OCI-LY1 (cell line): ENCODE measurements around the gene RPLP2.

Experiments used
- H2AFZ ChIP-seq: fragments of 200-600 bp; sonication (generic), shearing (Covaris generic); 2 replicates; pipeline ENCODE4 v1.6.0; 2014; ENCODE audit warnings: antibody characterized with exemption, mild to moderate bottlenecking, low read length
- H3F3A ChIP-seq: fragments of 200-600 bp; sonication (generic), shearing (Covaris generic); 2 replicates; pipeline ENCODE4 v1.6.0; 2014; ENCODE audit warnings: mild to moderate bottlenecking, antibody characterized with exemption, low read length, moderate library complexity; ENCODE audit not compliant: insufficient read depth
- H3K27ac ChIP-seq: fragments of 200-600 bp; sonication (generic); 2 replicates; pipeline ENCODE4 v1.5.1; 2014; ENCODE audit warnings: low read length, mixed run types, mild to moderate bottlenecking, low read depth; ENCODE audit not compliant: poor library complexity, severe bottlenecking
- H3K27me3 ChIP-seq: fragments of 200-600 bp; sonication (generic); 2 replicates; pipeline ENCODE4 v1.6.0; 2014; ENCODE audit warnings: antibody characterized with exemption, mild to moderate bottlenecking, low read length, moderate library complexity; ENCODE audit not compliant: insufficient read depth
- H3K36me3 ChIP-seq: fragments of 200-600 bp; sonication (generic); 2 replicates; pipeline ENCODE4 v1.6.1; 2014; ENCODE audit warnings: mild to moderate bottlenecking, antibody characterized with exemption, low read length, moderate library complexity, mixed read lengths; ENCODE audit not compliant: insufficient read depth
- H3K4me1 ChIP-seq: fragments of 200-600 bp; sonication (generic); 2 replicates; pipeline ENCODE4 v1.5.1; 2014; ENCODE audit warnings: mild to moderate bottlenecking, low read length, moderate library complexity; ENCODE audit not compliant: insufficient read depth, severe bottlenecking
- H3K4me2 ChIP-seq: fragments of 200-600 bp; sonication (generic), shearing (Covaris generic); 2 replicates; pipeline ENCODE4 v1.6.1; 2014; ENCODE audit warnings: low read length
- H3K4me3 ChIP-seq: fragments of 200-600 bp; sonication (generic); 2 replicates; pipeline ENCODE4 v1.5.1; 2014; ENCODE audit warnings: low read length, low read depth, mild to moderate bottlenecking, mixed read lengths; ENCODE audit not compliant: poor library complexity, severe bottlenecking
- H3K79me2 ChIP-seq: fragments of 200-600 bp; shearing (Covaris generic); 2 replicates; pipeline ENCODE4 v1.6.1; 2016; ENCODE audit warnings: mixed run types, low read length, mixed read lengths; ENCODE audit not compliant: insufficient read depth
- H3K9ac ChIP-seq: fragments of 200-600 bp; sonication (generic), shearing (Covaris generic); 2 replicates; pipeline ENCODE4 v1.6.1; 2014; ENCODE audit warnings: mild to moderate bottlenecking, low read length, mixed read lengths
- H3K9me2 ChIP-seq: fragments of 200-600 bp; sonication (generic), shearing (Covaris generic); 2 replicates; pipeline ENCODE4 v1.6.1; 2014; ENCODE audit warnings: low read depth, mild to moderate bottlenecking, low read length, mixed read lengths
- H3K9me3 ChIP-seq: fragments of 200-600 bp; shearing (Covaris generic); 2 replicates; pipeline ENCODE4 v1.6.1; 2014; ENCODE audit warnings: low read length, mixed read lengths
- H4K20me1 ChIP-seq: fragments of 200-600 bp; sonication (generic), shearing (Covaris generic); 2 replicates; pipeline ENCODE4 v1.6.0; 2016; ENCODE audit warnings: mild to moderate bottlenecking, low read length; ENCODE audit not compliant: insufficient read depth
- EZH2 ChIP-seq: fragments of 200-600 bp; sonication (generic), shearing (Covaris generic); IDR thresholded peaks from 2 replicates; pipeline ENCODE4 v1.8.0; 2017; ENCODE audit warnings: borderline replicate concordance, mixed run types, mild to moderate bottlenecking, antibody characterized with exemption, low read length, moderate library complexity, mixed read lengths
- TF ChIP-seq, protein P1 (sequence below): fragments of 200-600 bp; sonication (generic), shearing (Covaris generic); IDR thresholded peaks from 2 replicates; pipeline ENCODE4 v1.5.1; 2017; ENCODE audit warnings: mild to moderate bottlenecking, antibody characterized with exemption, low read length, moderate library complexity, mixed read lengths

RPLP2 gene

DNA sequence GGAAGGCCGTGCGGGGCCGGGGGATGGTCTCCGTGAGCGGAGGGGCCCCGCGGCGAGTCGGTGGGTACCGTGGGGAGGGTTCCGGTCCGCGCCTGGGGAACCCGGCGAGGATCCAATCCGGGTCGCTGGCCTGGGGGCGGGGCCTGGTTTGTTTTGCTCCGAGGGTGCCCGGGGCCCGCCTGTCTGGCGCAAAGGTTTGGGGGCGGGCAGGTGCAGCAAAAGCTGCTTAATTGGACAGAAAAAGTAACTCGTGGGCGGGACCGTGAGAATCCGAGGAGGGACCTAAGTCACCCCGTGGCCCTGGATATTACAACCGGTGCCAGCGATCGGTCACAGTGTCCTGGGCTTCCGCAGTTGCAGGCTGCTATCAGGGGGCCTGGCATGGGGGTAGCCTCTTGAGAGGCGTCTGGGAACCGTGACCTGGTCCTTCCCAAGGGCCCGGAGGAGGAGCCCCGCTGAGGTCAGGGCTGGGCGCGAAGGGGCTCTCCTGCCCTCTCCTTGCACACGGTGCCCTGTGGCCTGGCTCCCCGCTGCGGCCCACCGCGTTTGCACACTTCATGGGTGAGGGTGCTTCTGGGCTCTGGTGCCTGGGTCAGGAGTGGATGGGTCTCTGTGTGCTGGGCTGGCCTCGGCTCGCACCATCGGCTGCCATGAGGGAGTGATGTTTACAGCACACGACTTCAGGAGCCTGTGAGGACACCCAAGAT is 10.3 kb downstream of the RPLP2 start:
- TF ChIP-seq, protein P1, sequence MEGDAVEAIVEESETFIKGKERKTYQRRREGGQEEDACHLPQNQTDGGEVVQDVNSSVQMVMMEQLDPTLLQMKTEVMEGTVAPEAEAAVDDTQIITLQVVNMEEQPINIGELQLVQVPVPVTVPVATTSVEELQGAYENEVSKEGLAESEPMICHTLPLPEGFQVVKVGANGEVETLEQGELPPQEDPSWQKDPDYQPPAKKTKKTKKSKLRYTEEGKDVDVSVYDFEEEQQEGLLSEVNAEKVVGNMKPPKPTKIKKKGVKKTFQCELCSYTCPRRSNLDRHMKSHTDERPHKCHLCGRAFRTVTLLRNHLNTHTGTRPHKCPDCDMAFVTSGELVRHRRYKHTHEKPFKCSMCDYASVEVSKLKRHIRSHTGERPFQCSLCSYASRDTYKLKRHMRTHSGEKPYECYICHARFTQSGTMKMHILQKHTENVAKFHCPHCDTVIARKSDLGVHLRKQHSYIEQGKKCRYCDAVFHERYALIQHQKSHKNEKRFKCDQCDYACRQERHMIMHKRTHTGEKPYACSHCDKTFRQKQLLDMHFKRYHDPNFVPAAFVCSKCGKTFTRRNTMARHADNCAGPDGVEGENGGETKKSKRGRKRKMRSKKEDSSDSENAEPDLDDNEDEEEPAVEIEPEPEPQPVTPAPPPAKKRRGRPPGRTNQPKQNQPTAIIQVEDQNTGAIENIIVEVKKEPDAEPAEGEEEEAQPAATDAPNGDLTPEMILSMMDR, result no peak
- TF ChIP-seq EZH2, result no peak
- H3K27ac ChIP-seq, result no peak overlapping the region
- H3K4me1 ChIP-seq, result peaks cover 15% of the 10 kb centered on the region
- no peaks in the 10 kb centered on the region for H4K20me1 ChIP-seq
- peak overlapping the region; percentile 85 for H3K4me2 ChIP-seq
- H2AFZ ChIP-seq, result no peak overlapping the region
- H3K9ac ChIP-seq, result peak overlapping the region; percentile 77
- H3K79me2 ChIP-seq, result no peaks in the 10 kb centered on the region
- no peaks in the 10 kb centered on the region for H3K9me3 ChIP-seq
- H3K4me3 ChIP-seq, result peak overlapping the region; percentile 75
- no peaks in the 10 kb centered on the region for H3K27me3 ChIP-seq
- H3K36me3 ChIP-seq, result peaks cover 18% of the 10 kb centered on the region
- H3F3A ChIP-seq, result peaks cover 4% of the 10 kb centered on the region; the same call in 1 of the 2 replicates
- no peaks in the 10 kb centered on the region for H3K9me2 ChIP-seq

DNA sequence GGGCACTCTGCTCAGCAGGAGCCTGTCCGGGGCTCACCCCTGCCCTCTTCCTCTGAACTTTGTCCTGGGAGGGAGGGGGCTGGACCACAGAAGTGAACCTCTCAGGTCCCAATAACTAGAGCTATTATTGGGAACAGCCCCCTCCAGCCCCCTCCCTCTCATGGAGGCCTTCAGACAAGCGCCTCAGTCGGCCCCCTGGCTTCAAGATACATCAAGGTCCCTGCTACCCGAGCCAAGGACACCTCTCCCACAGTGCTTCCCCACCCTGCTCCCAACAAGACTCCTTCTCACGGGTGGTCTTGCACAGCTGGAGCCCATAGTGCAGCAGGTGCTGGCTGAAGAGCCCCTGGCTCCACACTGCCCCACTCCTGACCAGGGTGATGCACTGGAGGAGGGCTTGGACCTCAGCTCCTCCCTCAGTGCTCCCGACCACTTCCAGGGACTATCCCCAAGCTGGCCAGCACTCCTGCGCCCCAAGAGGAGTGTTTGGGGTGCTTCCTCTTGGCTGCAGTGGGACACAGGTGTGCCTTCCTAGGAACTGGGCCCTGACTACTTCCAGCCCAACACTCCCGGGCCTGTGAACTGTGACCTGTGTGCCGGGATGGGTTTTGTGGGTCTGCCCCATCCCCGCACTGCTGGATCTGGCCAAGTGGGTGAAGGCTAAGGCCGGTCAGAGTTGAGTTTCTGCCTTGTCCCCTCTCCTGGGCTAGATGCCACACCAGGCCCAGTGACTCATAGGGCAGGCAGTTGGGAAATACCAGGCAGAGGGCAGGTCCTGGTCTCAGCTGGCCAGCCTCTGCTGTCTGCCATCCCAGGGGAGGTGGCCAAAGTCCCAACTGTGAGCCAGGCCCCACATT is 11.1 kb downstream of the RPLP2 start:
- no peaks in the 10 kb centered on the region for H4K20me1 ChIP-seq
- peaks cover 15% of the 10 kb centered on the region for H3K4me1 ChIP-seq
- TF ChIP-seq, protein P1, result no peak
- TF ChIP-seq EZH2, result no peak
- H3K9me2 ChIP-seq, result no peaks in the 10 kb centered on the region
- H3K27me3 ChIP-seq, result no peaks in the 10 kb centered on the region
- H3K27ac ChIP-seq, result no peak overlapping the region
- H3K4me3 ChIP-seq, result peak overlapping the region; percentile 75
- peak overlapping the region; percentile 85 for H3K4me2 ChIP-seq
- H3K9me3 ChIP-seq, result no peaks in the 10 kb centered on the region
- no peak overlapping the region for H2AFZ ChIP-seq
- H3F3A ChIP-seq, result peaks cover 4% of the 10 kb centered on the region; the same call in 1 of the 2 replicates
- H3K36me3 ChIP-seq, result peaks cover 19% of the 10 kb centered on the region
- peak overlapping the region; percentile 77; the same call in 1 of the 2 replicates for H3K9ac ChIP-seq
- no peaks in the 10 kb centered on the region for H3K79me2 ChIP-seq

DNA sequence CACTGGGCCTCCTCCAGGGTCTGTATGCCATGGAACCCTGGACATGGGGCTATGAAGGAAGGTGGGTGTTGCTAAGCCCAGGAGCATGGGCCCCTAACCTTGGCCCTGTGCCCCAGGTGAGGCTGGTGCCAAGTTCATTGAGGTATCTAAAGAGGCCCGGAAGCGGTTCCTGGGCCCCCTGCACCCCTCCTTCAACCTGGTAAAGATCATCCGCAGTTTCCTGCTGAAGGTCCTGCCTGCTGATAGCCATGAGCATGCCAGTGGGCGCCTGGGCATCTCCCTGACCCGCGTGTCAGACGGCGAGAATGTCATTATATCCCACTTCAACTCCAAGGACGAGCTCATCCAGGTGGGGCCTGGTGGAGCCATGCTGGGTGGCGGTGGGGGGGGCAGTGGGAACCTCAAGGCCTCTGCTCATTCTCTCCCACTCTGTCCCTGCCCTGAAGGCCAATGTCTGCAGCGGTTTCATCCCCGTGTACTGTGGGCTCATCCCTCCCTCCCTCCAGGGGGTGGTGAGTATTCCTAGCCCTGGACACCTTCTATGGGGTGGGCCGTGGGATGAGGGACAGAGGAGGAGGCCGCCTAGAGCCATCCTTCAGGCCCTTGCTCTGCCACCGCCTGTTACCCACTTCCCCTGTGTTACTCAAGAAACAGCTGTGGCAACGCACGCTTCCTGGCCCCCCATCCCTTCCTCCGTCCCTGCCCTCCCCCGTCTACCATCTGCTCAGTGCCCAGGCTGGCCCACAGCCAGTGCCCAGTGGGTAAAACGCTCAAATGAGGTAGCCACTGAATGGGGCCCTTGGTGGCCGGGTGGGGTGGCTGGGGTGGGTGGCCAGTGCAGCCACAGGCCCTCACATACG is 12.0 kb downstream of the RPLP2 start:
- H3K4me2 ChIP-seq, result no peak overlapping the region
- no peak overlapping the region for H3K4me3 ChIP-seq
- peaks cover 4% of the 10 kb centered on the region; the same call in 1 of the 2 replicates for H3F3A ChIP-seq
- H2AFZ ChIP-seq, result no peak overlapping the region
- H3K27ac ChIP-seq, result no peak overlapping the region
- no peaks in the 10 kb centered on the region for H3K79me2 ChIP-seq
- H3K36me3 ChIP-seq, result peaks cover 14% of the 10 kb centered on the region
- no peak overlapping the region for H3K9ac ChIP-seq
- H3K4me1 ChIP-seq, result peaks cover 16% of the 10 kb centered on the region
- H4K20me1 ChIP-seq, result no peaks in the 10 kb centered on the region
- H3K27me3 ChIP-seq, result no peaks in the 10 kb centered on the region
- no peaks in the 10 kb centered on the region for H3K9me2 ChIP-seq
- no peaks in the 10 kb centered on the region for H3K9me3 ChIP-seq
- TF ChIP-seq, protein P1, result no peak
- TF ChIP-seq EZH2, result no peak
